GM21360 (cell line): ENCODE data around the gene MRPL21.
"Not testable (repeated sequence)": the region's sequence is repeated elsewhere in the genome, so short reads cannot be mapped to it uniquely, and the experiment has no call there.

Experiments used
- ATAC-seq: cut with Tn5 transposase; IDR thresholded peaks from one replicate; pipeline ENCODE4 v1.9.1; 2021; ENCODE audit warnings: mild to moderate bottlenecking, moderate library complexity; ENCODE audit not compliant: unreplicated experiment

The MRPL21 gene

DNA sequence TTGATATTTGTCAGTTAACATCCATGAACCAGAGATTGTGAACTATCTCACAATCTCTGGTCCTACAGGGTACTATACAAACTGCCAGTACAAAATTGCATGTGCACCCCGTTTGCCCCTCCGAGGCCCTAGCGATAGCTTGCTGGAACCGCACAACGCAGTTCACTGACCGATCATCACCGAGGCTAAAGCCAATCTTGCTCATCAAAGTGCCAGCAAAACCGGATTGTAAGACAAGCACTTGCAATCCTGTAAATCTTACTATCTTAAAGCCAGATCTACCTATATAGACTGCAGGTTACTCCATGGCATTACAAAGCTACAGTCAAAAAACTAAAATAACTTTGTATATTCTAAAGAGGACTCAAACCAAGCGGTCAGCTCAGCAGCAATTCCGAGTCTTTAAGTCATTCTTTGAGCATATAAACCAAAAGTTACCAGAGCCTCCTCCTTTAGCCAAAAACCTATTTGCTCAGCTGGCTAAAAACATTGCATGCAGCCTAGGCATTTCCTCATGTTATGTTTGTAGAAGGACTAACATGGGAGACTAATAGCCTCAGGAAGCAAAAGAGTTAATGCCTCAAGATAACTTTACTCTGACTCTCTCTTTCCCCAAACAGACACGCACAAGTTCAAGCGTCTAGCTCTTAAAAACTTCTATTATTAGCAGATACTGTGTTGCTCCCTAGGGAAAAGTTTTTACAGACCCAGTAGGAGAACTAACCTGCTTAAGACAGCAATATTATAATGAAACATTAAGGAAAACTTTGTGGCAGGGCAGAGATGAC lies 31.2 kb downstream of the MRPL21 start:
- no peak for ATAC-seq

- no peak for ATAC-seq
Measured at GRCh38 chr11:68870470-68870869, 33.2 kb downstream of the MRPL21 start.

- ATAC-seq = no peak
Measured at GRCh38 chr11:68868221-68868835, 35.3 kb downstream of the MRPL21 start.

DNA sequence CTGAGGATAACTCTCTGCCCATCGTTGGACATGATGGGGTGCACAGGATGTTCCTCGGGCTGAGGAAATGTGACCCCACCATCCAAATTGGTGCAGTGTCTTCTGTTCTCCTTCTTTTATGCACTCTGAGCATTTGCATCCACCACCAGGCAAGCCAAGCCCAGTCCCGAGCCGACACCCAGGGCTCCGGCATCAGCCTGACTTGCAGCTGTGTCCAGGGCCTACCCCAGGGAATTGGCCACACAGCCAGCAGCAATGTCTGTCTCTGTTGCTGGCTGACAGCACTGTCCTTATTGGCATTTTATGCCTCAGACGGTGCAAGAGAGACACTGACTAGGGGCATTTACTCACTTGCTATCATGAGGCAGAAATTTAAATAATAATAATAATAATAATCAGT lies 36.6 kb downstream of the MRPL21 start:
- no peak for ATAC-seq

GRCh38 chr11:68865241-68865640 lies 38.4 kb downstream of the MRPL21 start:
- no peak for ATAC-seq

DNA sequence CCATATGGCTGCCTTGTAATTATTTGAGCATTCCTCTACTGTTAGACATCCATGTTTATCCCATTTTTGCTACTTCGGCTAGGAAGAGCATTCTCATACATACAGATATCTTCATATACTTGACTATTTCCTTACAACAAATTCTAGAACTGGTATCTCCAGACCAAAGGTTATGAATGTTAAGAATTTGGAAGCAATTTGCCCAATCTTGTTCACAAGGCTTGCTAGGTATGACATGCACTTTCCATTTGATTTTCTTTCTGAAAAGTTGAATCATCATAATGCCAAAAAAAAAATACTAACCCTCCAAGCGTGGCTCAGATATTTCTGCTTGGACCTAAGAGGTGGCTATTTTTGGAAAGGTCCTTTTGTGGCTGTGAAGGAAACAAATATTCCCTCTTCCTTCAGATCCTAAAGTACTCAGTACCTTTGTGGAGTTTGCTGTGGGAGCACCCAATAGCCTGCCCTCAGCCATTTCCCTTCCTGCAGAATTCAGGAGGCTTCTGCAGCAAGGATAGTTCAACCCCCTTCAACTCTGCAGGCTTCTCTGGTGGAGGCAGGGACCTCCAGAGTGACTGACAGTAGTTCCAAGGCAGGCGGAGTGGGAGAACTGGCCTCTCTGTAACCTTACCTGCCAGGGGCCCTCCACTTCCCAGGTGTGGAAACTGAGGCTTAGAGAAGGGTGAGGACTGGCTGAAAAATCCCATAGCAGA lies 39.9 kb downstream of the MRPL21 start:
- no peak for ATAC-seq

GRCh38 chr11:68862421-68862820 lies 41.2 kb downstream of the MRPL21 start:
- no peak for ATAC-seq

- ATAC-seq = no peak
Measured at GRCh38 chr11:68859123-68859522, 44.5 kb downstream of the MRPL21 start.

DNA sequence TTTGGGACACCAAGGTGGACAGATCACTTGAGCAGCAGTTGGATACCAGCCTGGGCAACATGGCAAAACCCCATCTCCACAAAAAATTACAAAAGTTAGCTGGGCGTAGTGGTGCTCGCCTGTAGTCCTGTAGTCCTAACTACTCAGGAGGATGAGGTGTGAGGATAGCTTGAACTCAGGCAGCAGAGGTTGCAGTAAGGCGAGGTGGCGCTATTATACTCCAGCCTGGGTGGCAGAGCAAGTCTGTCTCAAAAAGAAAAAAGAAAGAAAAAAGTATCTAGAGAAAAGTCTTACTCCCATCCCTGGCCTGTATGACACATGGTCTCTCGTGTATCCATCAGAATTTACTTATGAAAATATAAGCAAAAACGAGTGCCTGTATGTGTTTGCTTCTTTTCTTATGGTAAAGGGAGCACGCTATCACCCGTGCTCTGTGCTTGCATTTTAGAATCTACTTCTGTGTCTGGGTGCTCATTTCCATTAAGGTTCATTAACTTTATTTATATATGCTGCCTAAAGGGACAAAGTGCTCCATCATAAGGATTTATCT lies 46.5 kb downstream of the MRPL21 start:
- no peak for ATAC-seq

DNA sequence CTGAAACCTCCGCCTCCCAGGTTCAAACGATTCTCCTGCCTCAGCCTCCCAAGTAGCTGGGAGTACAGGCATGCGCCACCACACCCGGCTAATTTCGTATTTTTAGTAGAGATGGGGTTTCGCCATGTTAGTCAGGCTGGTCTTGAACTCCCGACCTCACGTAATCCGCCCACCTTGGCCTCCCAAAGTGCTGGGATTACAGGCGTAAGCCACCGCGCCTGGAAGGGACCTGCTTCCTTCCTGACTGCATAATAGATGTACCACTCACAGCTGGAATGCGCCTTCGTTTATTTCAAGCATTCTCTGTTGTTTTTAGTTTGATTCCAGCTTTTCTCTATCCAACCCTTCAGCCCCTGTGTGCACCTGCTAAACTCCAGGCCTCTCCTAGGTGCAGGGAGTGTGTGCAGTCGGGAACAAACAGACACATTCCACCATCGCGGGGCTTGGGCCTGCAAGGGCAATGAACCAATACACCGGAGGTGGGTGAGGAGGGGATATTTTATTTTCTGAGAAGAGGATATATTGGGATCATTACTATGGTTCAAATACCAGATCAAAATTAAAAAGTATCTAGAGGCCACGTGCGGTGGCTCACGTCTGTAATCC lies 47.1 kb downstream of the MRPL21 start:
- ATAC-seq = not testable (repeated sequence)

- ATAC-seq = no peak
Measured at GRCh38 chr11:68855205-68855981, 48.2 kb downstream of the MRPL21 start.

DNA sequence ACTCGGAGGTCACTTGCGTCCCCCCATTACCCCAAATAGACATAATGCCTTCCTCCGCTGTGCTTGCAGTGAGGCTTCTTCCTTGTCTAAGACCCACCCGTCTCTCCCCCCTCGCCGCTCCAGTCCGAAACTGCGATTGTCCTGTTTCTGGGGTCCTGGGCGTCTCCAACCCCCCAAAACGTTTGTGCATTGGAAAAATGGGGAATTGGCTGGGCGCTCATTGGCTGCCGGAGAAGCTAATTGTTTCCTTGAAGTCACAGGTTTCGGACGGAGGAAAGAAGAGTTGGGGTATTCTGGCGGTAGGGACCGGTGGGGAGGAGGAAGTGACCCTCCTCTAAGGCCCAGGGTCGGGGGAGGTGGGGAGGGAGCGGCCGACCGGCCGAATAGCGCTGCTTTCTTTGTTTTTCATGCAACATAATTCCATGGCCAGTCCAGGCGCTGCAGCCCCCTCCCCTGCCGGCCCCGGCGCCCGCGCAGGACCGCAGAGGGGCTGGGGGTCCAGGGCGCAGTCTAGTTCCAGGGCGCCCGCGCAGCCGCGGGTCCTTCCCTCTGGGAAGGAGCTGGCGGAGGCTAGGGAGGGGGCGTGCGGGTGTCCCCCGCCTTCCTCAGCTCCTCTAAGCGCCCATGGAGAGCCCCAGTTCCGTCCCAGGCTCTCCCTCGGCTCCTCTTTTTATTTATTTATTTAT lies 49.2 kb downstream of the MRPL21 start:
- no peak for ATAC-seq

- ATAC-seq = no peak
Measured at GRCh38 chr11:68852628-68853027, 51.0 kb downstream of the MRPL21 start.

GRCh38 chr11:68848429-68848828 lies 55.2 kb downstream of the MRPL21 start:
- no peak for ATAC-seq

DNA sequence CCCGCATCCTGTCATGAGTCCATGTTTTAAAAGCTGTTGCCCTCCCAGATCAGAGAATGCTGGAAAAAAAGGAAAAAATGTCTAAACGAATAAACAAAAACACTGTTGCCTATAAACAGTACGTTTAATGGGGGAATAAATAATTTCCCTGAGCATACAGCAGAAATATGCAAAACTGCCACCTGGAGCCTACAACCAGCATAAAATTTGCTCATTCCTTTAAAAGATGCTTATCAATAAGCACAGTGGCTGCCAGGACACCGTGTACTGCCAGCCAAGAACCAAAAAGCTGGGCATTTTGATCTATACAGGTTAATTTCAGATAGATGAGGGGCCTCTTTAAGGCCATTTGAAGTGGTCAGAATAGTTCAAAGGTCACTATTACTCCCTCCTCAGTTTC lies 56.2 kb downstream of the MRPL21 start:
- ATAC-seq = no peak

DNA sequence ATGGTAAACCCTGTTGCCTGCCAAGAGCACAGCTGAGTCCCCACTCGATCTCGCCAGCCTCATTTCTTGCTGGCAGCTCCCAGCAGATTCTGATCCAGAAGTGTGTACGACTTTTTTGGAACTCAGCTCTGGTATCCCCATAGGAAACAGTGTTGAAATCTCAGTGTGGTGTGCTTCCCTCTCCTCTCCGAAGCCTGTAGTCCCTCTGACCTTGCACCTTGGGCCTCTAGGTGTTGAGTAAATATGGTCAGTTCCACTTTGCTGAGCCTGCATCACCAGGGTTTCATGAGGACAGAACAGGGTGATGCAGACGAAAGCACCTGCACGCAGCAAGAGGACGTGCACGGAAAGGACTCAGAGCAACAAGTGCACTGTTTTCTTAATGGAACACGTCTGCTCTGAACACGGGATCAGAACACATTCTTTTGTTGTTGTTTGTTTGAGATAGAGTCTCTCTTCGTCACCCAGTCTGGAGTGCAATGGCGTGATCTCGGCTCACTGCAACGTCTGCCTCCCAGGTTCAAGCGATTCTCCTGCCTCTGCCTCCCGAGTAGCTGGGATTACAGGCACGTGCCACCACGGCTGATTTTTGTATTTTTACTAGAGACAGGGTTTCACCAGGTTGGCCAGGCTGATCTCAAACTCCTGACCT lies 58.2 kb downstream of the MRPL21 start:
- no peak for ATAC-seq

- no peak for ATAC-seq
Measured at GRCh38 chr11:68844801-68845200, 58.8 kb downstream of the MRPL21 start.

DNA sequence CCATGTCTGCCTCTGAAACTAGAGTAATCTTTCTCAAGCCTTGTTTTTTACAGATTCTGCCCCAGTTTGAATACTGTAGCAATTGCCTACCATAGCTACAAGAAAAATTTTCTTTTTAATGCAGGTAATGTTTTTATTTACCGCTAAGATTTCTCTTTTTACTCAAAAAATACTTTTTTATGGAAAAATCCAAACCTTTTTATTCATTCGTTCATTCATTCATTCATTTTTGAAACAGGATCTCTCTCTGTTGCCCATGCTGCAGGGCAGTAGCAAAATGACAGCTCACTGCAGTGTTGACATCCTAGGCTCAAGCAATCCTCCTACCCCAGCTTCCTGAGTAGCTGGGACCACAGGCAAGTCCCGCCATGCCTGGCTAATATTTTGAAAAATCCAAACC lies 59.3 kb downstream of the MRPL21 start:
- ATAC-seq = no peak

GRCh38 chr11:68843703-68844312 lies 59.8 kb downstream of the MRPL21 start:
- no peak for ATAC-seq
